ENCODE data around the gene GUCA1A. TPM values are rescaled to one million over a fixed set of nuclear protein-coding genes. Genes with fewer than 3 reads are reported as not detected.
A peak's percentile ranks its signal among the peaks of the same experiment; 100 is the strongest.

The GUCA1A gene
- total RNA-seq, 1 experiment from 2014 or later = not detected

DNA sequence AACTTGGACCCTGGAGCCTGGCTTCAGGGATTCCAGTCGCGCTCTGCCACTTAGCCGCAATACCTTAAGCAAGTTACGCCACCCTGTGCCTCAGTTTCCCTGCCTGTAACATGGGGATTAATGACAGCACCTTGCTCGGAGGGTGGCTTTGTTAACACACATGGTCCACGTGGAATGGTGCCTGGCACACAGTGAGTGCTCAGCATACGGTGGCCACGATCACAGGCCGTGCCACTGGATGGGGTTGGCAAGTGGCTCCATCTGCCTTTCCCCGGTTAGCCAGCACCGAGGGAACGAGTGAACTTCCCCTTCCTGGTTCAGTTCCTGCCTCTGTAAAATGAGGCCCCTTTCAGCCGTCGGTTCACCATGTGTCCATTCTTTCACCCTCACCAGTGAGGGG is 47.9 kb upstream of the GUCA1A start:
- Histone ChIP-seq H3K4me3 (ENCODE audit: low read depth, low read length) (no peak overlapping the region), H3K27me3 (replicated peaks; ENCODE audit: control insufficient read depth, insufficient read depth, low read length) (no peaks in the 10 kb centered on the region), H3K9me3 (no peaks in the 10 kb centered on the region), H3K36me3 (ENCODE audit: control insufficient read depth, insufficient read depth, low read length) (peaks cover 3% of the 10 kb centered on the region), H3K4me1 (no peaks in the 10 kb centered on the region; the same call in 1 of the 2 replicates)
- Mint-ChIP-seq H3K4me3 (ENCODE audit: unreplicated experiment) (no peak overlapping the region), H3K27ac (ENCODE audit: unreplicated experiment) (no peak overlapping the region), H3K9me3 (ENCODE audit: unreplicated experiment) (no peaks in the 10 kb centered on the region), H3K36me3 (ENCODE audit: insufficient read depth, unreplicated experiment) (peaks cover 96% of the 10 kb centered on the region), H3K4me1 (ENCODE audit: low read depth, unreplicated experiment) (peaks cover 18% of the 10 kb centered on the region), H3K27me3 (ENCODE audit: insufficient read depth, unreplicated experiment) (no peaks in the 10 kb centered on the region)
- POLR2A ChIA-PET = no interaction called here
- TF ChIP-seq, protein P1, sequence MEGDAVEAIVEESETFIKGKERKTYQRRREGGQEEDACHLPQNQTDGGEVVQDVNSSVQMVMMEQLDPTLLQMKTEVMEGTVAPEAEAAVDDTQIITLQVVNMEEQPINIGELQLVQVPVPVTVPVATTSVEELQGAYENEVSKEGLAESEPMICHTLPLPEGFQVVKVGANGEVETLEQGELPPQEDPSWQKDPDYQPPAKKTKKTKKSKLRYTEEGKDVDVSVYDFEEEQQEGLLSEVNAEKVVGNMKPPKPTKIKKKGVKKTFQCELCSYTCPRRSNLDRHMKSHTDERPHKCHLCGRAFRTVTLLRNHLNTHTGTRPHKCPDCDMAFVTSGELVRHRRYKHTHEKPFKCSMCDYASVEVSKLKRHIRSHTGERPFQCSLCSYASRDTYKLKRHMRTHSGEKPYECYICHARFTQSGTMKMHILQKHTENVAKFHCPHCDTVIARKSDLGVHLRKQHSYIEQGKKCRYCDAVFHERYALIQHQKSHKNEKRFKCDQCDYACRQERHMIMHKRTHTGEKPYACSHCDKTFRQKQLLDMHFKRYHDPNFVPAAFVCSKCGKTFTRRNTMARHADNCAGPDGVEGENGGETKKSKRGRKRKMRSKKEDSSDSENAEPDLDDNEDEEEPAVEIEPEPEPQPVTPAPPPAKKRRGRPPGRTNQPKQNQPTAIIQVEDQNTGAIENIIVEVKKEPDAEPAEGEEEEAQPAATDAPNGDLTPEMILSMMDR (IDR thresholded peaks at IDR 0.05; ENCODE audit: insufficient read depth in 1 of 2, low read depth in 1 of 2, low read length in 1 of 2, severe bottlenecking in 1 of 2, unreplicated experiment in 1 of 2) = no peak
- DNase-seq = no peak
- BruUV-seq (replicated peaks) = no TSS peak
- intact Hi-C loops (cut with micrococcal nuclease; ENCODE audit: unreplicated experiment) = no loop called here
- CTCF ChIA-PET = no interaction called here

DNA sequence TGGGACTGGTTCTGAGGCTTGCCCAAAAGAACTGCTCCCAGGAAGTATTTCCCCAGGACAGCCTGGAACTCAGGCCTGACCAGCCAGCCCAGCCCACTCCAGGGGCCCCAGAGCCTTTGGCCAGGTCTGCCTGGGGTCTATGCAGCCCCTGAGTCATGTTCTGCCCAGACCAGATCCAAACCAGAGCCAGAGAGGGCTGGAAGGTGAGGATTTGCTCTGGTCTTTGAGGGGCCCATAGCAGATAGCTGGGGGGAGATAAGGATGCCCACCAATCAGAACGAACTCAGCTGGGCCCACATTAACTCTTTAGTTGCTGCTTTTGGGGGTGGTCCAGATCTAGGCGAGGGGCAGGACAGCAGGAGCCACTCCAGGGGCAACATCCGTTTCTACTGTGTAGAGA is 47.5 kb upstream of the GUCA1A start:
- H3K4me1 Mint-ChIP-seq (ENCODE audit: low read depth, unreplicated experiment) = peaks cover 18% of the 10 kb centered on the region
- H3K27me3 ChIP-seq (replicated peaks; ENCODE audit: control insufficient read depth, insufficient read depth, low read length) = no peaks in the 10 kb centered on the region
- H3K9me3 Mint-ChIP-seq (ENCODE audit: unreplicated experiment) = no peaks in the 10 kb centered on the region
- no peak for DNase-seq
- CTCF ChIA-PET = no interaction called here
- no peak overlapping the region for H3K27ac Mint-ChIP-seq (ENCODE audit: unreplicated experiment)
- peaks cover 96% of the 10 kb centered on the region for H3K36me3 Mint-ChIP-seq (ENCODE audit: insufficient read depth, unreplicated experiment)
- H3K9me3 ChIP-seq = no peaks in the 10 kb centered on the region
- no peak overlapping the region for H3K4me3 ChIP-seq (ENCODE audit: low read depth, low read length)
- peaks cover 3% of the 10 kb centered on the region for H3K36me3 ChIP-seq (ENCODE audit: control insufficient read depth, insufficient read depth, low read length)
- H3K4me3 Mint-ChIP-seq (ENCODE audit: unreplicated experiment) = no peak overlapping the region
- H3K27me3 Mint-ChIP-seq (ENCODE audit: insufficient read depth, unreplicated experiment) = no peaks in the 10 kb centered on the region
- BruUV-seq (replicated peaks) = TSS peak; percentile 4
- POLR2A ChIA-PET = no interaction called here
- no peaks in the 10 kb centered on the region; the same call in 1 of the 2 replicates for H3K4me1 ChIP-seq
- intact Hi-C loops (cut with micrococcal nuclease; ENCODE audit: unreplicated experiment) = no loop called here
- TF ChIP-seq, protein P1 (IDR thresholded peaks at IDR 0.05; ENCODE audit: insufficient read depth in 1 of 2, low read depth in 1 of 2, low read length in 1 of 2, severe bottlenecking in 1 of 2, unreplicated experiment in 1 of 2) = no peak

DNA sequence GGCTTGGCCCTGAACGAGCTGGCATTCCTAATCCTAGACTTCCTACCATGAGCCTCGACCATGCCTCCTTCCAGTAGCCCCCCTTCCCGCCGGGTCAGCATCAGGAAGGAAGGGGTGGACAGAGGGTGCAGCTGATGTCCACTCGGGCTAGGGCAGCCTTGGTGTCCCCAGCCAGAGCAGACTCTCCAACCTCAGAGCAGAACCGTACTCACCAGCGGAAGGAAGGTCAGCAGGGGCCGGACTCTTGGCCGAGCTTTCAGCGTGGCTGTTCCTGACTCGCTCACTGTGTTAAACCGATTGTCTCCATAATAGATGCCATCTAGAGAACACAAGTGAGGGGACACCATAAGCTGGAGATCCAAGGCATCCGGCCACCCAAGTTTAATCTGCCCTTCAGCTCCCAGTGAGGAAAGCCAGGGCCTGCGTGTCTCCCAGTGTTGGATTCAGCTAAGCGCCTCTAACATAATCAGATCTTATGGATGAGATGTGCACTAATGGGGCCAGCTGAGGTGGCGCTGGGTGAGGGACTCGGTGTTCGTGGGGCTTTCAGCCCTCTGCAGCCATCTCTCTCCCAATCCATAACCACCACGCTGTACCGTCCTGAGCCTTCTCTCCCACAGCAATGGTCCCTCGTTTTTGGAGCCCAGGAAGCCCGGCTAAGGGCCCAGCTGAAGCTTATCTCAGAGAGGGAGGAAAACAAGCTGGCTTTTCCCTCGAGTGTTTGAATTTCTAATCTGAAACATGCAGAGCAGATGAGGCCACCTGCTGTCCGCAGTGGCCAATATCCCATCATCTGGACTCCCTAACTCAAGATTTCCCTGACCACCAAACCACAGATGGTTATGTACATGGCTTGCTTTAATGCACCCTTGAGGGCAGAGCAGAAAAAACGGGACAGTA is 44.5 kb upstream of the GUCA1A start:
- no peak for DNase-seq
- Mint-ChIP-seq H3K4me1 (ENCODE audit: low read depth, unreplicated experiment) (no peaks in the 10 kb centered on the region), H3K36me3 (ENCODE audit: insufficient read depth, unreplicated experiment) (peaks cover 94% of the 10 kb centered on the region), H3K9me3 (ENCODE audit: unreplicated experiment) (no peaks in the 10 kb centered on the region), H3K27me3 (ENCODE audit: insufficient read depth, unreplicated experiment) (no peaks in the 10 kb centered on the region), H3K27ac (ENCODE audit: unreplicated experiment) (no peak overlapping the region), H3K4me3 (ENCODE audit: unreplicated experiment) (no peak overlapping the region)
- H3K36me3 ChIP-seq (ENCODE audit: control insufficient read depth, insufficient read depth, low read length) = peaks cover 3% of the 10 kb centered on the region
- ChIA-PET POLR2A (interaction anchor here (0.6 to 0.9 kb wide), 4 partner anchors 9 to 14 kb away, joined by 4 to 19 read pairs (median 5); partner anchors contain the start of gene C6orf132), CTCF (interaction anchor here (1.1 kb wide), 1 partner anchor 8 kb away, joined by 3 read pairs; no protein-coding TSS in a partner anchor)
- no peaks in the 10 kb centered on the region for H3K9me3 ChIP-seq
- no peaks in the 10 kb centered on the region for H3K4me1 ChIP-seq
- intact Hi-C loops (cut with micrococcal nuclease; ENCODE audit: unreplicated experiment) = no loop called here
- no peak overlapping the region for H3K4me3 ChIP-seq (ENCODE audit: low read depth, low read length)
- TF ChIP-seq, protein P1 (IDR thresholded peaks at IDR 0.05; ENCODE audit: insufficient read depth in 1 of 2, low read depth in 1 of 2, low read length in 1 of 2, severe bottlenecking in 1 of 2, unreplicated experiment in 1 of 2) = peak in 1 of 2 experiments; percentile 6
- no peaks in the 10 kb centered on the region for H3K27me3 ChIP-seq (replicated peaks; ENCODE audit: control insufficient read depth, insufficient read depth, low read length)
- no TSS peak for BruUV-seq (replicated peaks)

Measured in Caco-2 (cell line).